TTC549 (cell line): ENCODE results near the gene ZNF331.
"Not testable (repeated sequence)": the region's sequence is repeated elsewhere in the genome, so short reads cannot be mapped to it uniquely, and the experiment has no call there.

Experiments used
- FAIRE-seq: peaks from 2 replicates; lab custom pipeline; 2012; peaks lifted over from hg19 to GRCh38; lab: Jason Lieb, UNC

Gene ZNF331

DNA sequence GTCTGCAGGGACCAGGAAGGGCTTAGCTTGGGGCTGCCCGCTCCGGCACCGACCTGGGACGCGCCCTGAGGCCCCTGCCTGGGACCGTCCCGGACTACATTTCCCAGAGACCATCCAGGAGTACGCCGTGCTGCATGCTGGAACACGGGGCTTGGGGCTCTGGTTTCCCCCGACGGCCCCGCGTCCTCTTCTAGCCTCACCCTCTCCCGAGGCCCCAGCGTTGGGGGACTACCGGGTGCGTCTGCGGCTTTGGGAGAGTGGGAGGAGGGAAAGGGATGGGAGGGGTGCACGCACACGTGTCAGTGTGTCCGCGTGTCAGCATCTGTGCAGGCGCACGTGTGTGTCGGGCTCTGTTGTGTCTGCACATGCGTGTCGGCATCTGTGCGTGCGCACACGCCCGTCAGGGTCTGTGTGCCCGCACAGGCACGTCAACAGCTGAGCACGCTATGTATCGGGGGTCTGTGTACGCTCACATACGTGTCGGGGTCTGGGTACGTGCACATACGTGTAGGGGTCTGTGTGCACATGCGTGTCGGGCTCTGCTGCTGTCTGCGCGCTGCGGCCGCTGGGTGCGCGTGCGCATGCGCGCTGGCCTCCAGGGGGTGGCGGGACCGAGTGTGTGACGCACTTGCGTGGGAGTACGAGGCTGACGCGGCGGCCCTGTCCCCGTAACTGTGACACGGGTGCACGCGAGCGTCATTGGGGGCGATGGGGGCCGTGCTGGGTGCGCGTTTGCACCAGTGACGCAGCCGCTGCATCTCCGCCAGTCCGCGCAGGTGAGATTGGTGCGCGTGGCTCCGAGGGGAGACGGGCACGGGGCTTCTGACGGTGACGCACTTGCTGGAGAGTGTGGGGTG, at the start of gene ZNF331:
Gene ZNF331 (plus strand): TSS at position 625 of the 857 bp plus-strand sequence. CDS start 31,232 bp downstream, outside the sequence.
- FAIRE-seq, result no peak

DNA sequence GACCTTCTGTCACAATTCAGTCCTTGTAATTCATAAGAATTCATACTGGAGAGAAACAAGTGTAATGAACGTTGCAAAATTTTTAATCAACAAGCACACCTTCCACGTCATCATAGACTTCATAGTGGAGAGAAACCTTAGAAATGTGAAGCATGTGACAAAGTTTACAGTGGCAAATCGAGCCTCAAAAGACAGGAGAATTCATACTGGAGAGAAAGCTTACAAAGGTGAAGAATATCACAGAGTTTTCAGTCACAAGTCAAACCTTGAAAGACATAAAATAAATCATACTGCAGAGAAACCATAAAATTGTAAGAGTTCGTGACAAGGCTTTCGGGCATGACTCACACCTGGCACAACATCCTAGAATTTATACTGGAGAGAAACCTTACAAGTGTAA, 45.8 kb upstream of the ZNF331 start:
- no peak for FAIRE-seq

DNA sequence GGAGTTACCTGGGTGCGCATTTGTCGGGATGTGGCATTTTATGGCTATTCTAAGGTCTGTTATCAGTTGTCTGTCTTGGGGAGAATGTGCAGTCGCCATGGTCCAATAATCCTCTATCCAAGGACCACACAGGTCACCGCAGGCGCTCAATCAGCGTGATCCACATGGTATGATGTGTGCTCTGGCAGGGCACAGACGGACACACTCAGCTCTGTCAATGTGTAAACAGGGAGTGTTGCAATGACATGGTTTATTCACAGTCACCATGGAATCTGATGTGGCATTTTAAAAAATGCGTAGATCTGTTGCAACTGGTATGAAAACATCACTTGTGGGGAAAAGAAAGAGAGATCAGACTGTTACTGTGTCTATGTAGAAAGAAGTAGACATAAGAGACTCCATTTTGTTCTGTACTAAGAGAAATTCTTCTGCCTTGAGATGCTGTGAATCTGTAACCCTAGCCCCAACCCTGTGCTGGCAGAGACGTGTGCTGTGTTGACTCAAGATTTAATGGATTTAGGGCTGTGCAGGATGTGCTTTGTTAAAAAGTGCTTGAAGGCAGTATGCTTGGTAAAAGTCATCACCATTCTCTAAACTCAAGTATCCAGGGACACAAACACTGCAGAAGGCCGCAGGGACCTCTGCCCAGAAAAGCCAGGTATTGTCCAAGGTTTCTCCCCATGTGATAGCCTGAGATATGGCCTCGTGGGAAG, 40.5 kb upstream of the ZNF331 start:
- FAIRE-seq, result not testable (repeated sequence)

DNA sequence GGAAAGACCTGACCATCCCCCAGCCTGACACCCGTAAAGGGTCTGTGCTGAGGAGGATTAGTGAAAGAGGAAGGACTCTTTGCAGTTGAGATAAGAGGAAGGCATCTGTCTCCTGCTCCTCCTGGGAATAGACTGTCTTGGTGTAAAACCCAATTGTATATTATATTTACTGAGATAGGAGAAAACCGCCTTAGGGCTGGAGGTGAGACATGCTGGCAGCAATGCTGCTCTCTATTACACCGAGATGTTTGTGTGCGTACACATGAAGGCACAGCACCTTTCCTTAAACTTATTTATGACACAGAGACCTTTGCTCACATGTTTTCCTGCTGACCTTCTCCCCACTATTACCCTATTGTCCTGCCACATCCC, 39.9 kb upstream of the ZNF331 start:
- FAIRE-seq, result not testable (repeated sequence)

DNA sequence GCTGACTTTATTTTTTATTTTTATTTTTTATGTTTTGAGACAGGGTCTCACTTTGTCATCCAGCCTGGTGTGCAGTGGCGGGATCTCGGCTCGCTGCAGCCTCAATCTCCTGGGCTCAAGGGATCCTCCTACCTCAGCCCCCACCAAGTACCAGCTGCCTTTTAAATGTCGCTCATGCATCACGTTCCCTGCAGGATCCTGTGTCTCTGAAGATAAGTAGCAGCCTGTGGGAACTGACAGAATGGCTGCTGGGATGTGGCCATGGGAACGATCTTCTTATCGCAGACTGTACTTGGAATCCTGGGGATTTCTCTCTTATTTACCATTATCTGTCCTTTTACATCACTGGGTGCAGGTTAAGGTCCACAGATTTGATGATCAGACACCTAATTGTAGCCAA, 34.8 kb upstream of the ZNF331 start:
- not testable (repeated sequence) for FAIRE-seq

DNA sequence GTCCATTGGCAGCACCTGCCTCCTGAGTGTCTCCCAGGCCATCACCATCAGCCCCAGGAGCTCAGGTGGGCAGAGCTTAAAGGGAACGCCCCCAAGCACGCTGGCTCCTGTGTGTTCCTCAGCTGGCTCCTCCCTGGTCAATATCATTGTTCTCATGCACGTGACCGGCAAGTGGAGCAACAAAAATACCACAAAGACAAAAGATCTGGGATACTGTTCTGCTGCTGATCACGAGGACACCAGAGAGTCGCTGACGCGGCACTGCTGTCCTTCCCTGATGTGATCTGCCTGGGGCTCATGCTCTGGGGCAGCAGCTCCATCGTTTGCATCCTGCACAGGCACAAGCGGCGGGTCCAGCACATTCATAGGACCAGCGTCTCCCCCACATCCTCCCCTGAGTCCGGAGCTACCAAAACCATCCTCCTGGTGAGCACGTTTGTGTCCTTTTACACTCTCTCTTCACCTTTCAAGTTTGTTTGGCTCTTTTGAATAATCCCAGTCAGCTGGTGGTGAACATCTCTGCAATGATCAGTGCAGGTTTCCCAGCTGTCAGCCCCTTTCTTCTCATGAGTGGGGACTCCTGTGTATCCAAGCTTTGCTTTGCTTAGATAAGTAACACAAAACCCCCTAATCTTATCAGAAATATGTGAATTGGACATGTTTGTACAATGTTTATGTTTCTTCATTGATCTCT, 34.1 kb upstream of the ZNF331 start:
- not testable (repeated sequence) for FAIRE-seq

DNA sequence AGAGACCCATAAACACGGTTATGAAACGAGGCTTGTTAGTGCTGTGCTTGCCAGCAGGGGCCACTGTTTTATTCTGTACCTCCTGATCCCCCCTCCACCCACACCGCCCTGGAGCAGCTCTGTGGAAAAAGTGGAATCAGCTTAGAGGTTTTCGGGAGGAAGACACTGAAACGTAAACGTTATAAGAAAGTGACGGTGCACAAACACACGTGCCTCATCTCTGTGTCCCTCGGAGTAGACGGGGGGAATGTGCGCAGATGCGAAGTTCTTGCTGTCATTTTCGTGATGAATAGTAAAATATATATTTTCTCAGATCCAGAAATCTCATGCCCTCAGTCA, 33.6 kb upstream of the ZNF331 start:
- FAIRE-seq, result not testable (repeated sequence)

DNA sequence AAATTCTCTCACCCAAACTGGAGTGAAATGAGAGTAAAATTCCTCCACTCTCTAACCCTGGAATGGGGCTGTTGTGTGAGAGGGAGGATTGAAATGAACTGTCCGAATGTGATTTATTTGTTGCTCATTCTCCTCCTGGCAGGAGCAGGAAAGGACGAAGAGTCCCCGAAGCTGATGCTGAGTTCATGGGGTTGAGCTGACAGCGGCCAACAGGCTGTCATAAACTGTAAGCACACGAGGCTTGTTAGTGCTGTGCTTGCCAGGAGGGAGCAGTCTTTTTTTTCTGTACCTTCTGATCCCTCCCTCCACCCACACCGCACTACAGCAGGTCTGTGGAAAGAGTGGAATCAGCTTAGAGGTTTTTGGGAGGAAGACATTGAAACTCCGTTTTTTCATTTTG, 33.1 kb upstream of the ZNF331 start:
- no peak for FAIRE-seq

DNA sequence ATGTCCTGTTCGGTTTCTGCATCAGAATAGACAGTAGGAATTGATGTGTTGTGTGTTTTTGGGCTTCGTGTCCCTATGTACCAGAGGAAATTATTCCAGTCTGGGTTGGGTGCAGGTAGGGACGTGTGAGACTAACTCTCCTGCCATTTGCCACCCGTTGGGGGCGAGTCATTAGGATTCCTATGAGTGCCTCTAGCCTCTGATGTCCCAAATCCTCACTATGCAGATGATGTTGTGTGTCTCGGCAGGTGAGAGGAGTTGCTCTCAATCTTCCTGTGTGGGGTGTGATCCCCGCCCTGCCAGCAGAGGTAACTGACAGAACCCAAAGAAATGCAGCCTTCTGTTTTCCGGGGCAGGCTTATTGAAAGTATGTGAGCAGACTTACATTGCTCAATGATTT, 31.2 kb upstream of the ZNF331 start:
- no peak for FAIRE-seq

DNA sequence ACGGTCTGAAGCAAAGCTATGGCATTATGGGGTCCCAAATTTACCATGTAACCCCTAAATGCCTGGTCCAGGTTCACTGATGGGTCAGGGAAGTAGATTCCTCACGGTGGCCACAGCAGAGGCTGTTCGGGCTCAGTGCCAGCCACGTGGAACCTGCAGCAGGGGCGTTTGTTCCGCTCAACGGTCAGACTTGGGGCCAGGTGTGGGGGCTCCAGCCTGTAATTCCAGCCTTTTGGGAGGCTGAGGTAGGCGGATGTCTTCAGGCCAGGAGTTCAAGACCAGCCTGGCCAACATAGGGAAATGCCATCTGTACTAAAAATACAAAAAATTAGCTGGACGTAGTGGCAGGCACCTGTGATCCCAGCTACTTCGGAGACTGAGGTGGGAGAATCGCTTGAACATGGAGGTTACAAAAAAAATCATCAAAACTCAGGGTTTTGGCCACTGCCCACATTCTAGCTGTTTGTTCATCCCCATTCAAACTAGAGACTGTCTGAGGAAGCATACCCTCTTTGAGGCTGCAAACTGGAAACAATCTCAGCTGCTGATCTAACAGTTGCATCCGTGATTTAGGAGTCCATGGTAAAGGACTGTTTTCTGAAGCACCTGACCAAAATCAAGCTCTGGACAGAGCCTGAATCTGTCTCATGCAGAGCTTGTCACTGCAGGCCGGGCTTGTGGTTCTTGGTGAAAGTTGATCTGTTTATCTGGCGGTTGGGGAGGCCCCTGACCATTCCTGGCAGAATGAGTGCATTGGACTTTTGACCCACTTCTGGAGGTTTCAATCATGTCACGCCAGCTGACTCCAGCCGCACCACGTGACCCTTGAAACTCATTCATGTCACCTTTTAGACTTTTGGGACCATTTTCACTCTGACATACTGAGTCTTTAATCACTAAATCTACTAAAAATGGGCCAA, 30.2 kb upstream of the ZNF331 start:
- no peak for FAIRE-seq

DNA sequence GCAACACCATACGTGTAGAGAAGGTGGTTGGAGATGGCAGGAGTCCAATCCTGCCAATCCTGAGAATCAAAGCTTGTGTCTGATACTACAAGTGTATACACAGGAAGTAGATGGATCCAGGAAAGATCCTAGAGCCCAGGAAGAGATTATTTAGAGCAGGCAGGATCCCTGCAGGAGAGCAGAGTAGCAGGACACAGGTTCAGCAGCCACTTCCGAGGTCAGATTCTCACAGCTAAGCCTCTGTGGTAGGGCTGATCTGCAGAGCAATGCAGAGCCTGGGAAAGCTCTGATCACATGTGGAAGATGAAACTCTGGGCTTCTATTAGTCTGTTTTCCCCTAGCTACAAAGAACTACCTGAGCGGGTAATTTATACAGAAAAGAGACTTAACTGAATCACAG, 28.5 kb upstream of the ZNF331 start:
- FAIRE-seq, result no peak

DNA sequence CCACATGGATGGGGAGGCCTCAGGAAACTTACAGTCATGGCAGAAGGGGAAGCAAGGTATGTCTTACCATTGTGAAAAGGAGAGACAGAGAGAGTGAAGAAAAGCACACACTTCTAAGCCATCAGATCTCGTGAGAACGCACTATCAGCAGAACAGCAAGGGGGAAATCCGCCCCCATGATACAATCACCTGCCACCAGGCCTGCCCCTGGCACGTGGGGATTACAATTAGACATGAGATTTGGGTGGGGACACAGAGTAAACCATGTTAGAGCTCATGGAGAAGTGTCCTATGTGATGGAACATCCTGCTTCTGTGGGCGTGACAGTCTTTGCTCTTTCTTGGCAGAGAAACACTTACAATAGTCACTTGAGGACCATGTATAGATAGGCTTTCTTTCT, 28.1 kb upstream of the ZNF331 start:
- no peak for FAIRE-seq

DNA sequence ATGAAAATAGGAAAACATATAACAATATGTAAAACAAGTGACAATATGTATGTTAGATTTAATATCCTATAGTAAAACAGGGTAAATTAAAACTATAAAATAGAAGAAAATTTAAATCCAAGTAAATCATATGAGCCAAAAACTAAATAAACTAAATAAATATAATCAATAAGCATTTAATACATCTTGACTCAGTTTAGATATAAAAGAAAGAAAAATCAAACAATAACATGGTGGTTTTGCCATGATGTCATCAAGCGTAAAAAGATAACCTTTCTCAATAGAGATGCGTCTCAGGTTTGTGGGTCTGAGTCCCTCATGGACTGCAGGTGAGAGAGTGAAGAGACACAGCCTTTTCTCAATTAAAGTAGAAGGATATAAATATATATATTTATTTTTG, 26.6 kb upstream of the ZNF331 start:
- peak; percentile 52 for FAIRE-seq

DNA sequence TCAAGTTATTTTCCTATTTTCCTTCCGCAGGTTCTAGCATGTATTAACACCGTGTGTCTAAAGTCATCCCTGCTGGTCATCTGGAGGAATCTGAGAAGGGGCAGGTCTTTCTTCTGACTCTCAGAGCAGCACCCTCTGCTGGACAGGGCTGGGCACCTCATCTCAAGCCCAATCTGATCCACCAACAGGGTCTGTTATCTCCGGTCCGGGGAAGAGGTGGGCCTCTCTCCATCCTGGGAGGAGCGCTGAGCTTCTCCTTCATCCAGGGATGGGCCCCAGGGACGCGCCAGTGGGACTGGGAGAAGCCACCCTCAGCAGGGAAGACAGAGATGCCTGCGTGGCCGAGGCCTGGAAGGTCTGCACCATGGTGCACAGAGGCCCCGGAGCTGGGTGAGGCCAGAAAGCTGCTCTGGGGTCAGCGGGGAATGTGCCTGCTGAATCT, 26.0 kb upstream of the ZNF331 start:
- no peak for FAIRE-seq

DNA sequence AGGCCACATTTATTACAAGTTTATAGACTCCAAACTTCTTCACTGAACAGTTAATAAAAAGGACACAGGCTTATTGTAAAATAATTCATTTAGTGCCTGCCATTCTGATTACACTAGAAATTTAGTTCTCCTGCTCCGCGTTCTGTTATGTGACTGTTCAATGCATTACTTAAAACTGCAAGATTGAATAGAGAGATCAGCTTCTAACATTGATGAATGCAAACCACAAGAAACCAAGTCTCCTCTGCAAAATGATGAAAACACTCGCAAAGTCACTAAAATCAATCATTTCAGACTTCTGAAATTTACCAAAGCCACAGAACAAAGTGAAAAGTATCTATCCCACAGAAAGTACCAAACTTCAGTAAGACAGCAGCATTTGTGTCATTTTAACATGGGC, 22.9 kb upstream of the ZNF331 start:
- FAIRE-seq, result not testable (repeated sequence)

DNA sequence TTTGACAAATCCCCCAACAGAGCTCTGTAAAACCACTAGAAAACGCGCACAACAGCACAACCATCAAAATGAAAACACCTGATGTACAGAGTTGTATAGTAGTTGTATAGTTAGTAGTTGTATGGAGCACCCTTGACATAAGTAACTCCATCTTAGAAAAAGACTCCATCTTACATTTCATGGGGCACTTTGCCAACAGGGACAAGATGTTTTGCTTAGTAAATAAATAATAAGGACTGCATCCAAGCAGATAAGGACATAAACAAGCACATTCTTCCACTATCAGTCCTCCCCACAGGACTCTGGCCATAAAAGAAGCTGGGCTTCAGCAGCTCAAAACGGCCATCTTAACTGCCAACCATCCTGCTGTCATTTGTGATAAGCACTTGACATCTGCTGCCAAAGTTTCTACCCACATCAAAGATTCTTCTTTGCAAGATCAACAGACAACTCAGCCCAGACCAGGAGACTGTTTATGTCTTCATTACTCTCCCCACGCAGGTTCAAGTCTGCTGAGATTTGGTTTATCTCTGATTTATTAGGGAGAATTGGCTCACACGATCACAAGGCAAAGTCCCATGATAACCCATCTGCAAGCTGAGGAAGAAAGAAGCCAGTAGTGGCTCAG, 20.7 kb upstream of the ZNF331 start:
- FAIRE-seq, result no peak

DNA sequence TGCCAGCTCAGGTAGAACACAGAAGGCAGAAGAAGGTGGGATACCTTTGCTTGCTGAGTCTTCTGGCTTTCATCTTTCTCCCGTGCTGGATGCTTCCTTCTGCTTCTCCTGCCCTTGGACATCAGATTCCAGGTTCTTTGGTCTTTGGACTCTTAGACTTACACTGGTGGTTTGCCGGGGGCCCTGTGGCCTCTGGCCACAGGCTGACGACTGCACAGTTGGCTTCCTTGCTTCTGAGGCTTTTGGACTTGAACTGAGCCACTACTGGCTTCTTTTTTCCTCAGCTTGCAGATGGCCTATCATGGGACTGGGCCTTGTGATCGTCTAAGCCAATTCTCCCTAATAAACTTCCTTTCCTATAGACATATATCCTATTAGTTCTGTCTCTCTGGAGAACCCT, 19.8 kb upstream of the ZNF331 start:
- no peak for FAIRE-seq

DNA sequence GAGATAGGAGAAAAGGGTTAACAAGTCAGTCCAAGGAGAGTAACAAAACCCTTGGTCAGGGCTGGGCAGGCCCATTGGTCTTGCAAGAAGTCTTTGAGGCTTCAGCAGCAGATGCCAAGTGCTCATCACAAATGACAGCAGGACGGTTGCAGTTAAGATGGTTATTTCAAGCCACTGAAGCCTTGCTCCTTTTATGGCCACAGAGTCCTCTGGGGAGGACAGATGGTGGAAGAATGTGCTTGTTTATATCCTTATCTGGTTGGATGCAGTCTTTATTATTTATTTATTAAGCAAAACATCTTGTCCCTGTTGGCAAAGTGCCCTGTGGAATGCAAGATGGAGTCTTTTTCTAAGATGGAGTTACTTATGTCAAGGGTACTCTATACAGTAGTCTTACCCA, 19.2 kb upstream of the ZNF331 start:
- no peak for FAIRE-seq

DNA sequence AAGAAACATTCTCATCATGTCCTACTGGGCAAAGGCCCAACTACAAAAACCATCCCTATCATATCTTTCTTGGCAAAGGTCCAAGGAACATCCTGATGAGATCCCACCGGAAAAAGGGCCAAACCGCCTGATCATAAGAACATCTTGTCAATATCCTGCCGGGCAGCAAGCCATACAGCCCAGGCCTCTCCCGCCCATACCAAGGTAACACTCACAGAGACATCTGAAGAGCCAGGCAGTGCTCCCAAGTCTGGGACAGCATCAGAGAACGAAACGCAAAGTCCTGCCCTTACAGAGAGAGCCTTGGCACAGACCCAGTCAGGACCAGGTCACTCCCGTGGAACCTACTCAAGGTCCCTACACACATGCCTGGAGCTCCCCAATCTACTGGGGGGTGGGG, 18.5 kb upstream of the ZNF331 start:
- FAIRE-seq, result no peak

DNA sequence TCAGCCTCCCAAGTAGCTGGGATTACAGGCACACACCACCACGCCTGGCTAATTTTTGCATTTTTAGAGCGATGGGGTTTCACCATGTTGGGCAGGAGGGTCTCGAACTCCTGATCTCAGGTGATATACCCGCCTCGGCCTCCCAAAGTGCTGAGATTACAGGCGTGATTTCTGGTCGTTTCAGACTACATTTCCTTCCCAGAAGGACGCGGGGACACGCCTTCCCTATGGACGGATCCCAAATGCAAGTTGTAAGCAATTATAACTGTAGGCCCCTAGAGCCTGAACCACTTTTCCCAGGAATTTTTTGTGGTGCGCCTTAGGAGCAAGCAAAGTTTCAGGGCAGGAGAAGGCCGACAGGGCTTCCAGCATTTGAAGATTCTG, 17.8 kb upstream of the ZNF331 start:
- FAIRE-seq, result no peak

DNA sequence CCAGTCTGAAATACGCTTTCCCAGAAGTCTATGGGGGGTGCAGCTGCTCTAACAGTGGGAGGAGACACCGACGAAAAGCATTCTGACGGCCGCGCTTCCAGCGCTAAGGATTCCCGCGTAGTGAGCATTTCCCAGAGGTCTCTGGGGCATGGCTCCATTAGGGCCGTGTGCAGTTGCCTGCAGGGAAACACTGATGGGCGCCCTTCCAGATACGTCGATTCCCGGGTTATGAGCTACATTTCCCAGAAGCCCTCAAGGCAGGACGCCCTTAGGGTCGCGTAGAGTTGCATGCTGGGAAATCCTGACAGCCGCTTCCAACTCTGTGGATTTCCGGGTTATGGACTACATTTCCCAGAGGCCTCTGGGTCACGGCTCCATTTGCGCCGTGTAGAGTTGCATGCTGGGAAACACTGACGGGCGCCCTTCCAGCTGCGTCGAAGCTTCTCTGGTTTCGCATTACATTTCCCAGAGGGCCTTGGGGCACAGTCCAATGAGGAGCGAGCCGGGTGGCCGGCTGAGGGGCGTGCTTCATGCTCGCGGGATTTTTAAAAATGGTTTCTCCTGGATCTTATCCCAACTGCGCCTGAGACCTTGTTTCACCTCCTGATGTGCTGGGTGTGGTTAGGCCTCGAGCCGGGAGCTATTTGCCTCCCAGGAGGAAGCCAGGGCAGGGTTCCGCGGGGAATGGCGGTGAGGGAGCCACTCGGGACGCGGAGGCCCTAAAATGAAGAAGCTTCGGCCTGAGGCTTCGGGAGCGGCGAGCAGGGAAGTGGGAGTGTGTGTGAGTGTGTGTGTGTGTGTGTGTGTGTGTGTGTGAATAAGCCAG, 17.2 kb upstream of the ZNF331 start:
- peak; percentile 97 for FAIRE-seq
